ENCODE measurements around the gene FOXO6. TPM values are rescaled to one million over a fixed set of nuclear protein-coding genes. Genes with fewer than 3 reads are reported as not detected.

The FOXO6 gene
- total RNA-seq, 1 experiment from 2014 or later = 0.80 TPM

DNA sequence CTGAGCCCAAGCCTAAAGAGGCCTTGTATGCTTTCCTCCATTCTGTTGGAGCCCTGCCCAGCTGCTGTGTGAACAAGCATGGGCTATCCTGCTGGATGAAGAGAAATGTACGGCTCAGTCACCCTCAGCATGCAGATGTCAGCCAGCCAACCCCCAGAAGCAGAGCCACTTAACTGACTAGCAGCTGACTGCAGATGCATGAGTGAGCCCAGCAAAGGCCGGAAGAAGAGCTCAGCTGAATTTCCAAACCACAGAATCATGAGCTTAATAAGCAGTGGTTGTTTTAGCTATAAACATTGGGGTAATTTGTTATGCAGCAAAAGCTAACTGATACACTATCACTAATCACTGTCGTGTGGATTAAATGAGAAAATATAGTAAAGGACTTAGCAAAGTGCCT lies 39.0 kb downstream of the FOXO6 start:
- no peak for DNase-seq (ENCODE audit: low read depth)

DNA sequence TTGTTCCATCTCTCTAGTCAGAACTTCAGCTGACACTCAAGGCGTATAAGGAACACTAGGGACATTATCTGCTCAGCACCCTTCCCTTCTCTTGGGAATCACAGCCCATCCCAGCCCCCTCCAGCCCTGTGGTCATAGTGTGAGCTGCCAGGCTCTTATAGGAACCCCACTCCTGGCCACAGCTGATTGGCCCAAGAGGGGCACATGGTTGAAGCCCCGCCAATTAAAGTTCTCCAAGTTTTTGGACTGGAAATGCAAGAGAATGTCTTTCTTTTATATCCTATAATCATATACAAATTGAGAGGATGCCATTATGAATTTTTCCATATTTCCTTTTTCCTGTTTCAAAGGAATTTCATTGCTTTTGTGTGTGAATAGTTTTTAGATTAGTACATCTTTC lies 40.7 kb downstream of the FOXO6 start:
- DNase-seq (ENCODE audit: low read depth) = no peak

- peak; percentile 64 for DNase-seq (ENCODE audit: low read depth)
Measured at GRCh38 chr1:41404308-41404761, 43.1 kb downstream of the FOXO6 start.

DNA sequence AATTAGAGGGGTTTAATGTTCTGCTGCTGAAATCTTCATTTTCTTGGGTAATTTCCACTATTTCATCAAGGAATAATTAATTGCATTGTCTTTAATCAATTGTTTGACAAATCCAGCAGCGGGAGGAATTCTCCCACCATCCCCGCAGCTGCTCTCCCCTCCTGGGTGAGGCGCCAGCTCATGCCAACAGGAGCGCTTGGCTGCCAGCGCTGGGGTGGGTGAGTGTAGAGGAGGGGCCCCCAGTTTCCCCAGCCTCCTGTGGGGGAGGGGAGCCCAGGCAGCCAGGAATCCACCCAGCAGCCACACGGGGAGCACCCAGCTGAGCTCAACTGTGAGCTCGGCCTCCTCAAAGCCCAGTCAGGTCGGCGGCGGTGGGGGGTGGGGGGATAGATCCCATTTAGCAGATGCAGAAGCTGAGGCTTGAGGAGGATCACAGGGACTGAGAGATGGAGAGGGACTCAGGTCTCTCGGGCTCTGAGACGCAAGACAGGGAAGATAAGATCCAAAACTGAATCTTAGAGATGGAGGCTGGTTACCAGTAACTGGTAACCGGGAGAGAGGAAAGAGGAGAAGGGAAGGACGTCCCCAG lies 46.5 kb downstream of the FOXO6 start:
- no peak for DNase-seq (ENCODE audit: low read depth)

GRCh38 chr1:41408691-41409090 lies 47.5 kb downstream of the FOXO6 start:
- no peak for DNase-seq (ENCODE audit: low read depth)

DNA sequence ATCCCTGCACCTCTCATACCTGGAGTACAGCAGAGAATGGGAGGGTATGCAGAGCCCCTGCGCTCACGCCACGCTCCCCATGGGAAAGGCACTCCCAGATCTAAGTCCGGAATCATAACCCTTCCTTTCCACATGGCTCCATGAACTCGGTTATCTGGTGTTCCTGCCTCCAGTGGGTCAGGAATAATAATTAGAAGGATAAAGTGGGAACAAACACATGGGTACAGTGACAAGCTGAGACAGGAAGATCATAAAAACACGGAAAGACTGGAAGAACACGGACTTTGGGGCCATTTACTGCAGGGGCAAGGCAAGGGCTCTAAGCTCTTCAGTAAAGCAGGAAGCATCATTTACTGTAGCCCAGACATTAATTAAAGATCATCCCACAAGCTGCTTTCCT lies 48.6 kb downstream of the FOXO6 start:
- no peak for DNase-seq (ENCODE audit: low read depth)

DNA sequence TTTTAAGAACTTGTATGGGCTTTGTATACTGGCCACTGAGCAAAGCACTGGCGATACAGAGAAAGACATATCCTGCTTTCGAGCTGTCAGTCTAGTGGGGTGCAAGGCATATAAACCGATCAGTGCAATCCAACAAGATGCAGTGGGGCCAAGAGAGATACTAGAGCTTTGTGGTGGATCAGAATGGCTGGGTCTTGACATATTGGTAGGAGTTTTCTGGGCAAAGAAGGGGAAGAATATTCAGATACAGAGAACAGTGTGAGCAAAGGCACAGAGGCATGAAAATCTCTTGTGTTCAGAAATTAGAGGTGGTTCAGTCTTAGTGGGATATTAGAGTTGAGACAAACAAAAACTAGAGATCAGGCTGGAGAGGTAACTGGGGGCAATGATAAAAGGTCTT lies 49.2 kb downstream of the FOXO6 start:
- no peak for DNase-seq (ENCODE audit: low read depth)

DNA sequence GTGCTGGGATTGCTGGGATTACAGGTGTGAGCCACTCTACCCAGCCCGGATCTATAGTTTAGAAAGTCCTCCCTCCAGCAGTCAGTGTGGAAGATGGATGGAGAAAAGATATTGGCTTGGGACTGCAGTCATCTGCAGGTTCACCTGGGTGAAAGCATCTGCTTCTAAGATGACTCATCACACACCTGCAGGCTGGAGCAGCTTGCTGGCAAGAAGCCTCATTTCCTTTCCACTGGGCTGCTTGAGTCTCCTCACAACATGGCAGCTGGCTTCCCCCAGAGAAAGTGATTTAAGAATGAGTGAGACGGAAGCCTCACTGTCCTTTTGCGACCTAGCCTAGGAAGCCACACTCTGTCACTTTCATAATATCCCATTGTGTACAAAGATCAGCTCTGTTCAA lies 50.0 kb downstream of the FOXO6 start:
- DNase-seq (ENCODE audit: low read depth) = no peak

GRCh38 chr1:41412748-41413147 lies 51.5 kb downstream of the FOXO6 start:
- no peak for DNase-seq (ENCODE audit: low read depth)

GRCh38 chr1:41413748-41414281 lies 52.6 kb downstream of the FOXO6 start:
- DNase-seq (ENCODE audit: low read depth) = no peak

DNA sequence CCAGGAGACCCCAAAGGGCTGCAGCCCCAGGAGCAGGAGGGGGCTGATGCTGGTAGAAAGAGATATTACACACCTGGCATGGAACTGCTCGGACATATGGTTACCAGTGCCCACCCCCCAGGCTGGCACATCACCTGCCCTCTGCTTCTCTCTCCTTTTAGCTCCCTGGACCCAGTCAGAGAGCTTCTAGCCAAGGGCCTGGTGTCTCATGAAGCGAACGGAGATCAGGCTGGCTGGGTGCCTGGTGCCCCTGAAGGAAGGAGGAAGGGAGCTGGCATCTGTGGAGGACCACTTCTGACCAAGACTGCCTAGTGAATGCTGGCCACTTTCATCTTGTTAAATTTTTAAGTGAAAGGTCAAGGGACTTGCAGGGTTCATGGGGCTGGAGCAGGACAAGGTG lies 53.1 kb downstream of the FOXO6 start:
- DNase-seq (ENCODE audit: low read depth) = no peak

DNA sequence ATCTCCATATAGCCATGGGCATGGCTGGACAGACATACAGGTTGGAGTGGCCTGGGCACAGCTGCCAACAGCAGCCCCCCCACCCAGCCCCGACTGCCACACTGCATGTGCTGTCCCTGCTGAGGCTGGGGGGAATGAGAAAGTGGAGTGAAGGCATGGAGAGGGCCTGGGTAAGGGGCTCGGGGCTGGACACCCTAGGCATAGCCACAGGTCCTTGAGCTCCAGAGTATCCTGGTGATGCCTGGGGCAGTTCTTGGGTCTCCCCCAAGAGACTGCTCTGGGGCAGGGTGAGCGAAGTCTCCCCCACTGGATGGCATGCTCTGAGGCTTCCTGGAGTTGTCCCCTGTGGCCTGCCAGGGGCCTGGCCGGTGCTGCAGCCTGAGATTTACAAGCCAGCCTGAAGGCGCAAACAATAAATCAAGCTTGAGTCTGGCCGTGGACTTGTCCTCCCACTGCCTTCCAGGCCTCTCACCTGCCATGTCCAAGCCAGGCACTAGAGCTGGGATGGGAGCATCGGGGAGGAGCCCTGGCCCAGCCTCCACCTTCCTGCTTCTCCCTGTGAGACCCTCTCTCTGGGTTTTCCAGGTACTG lies 53.6 kb downstream of the FOXO6 start:
- DNase-seq (ENCODE audit: low read depth) = no peak

DNA sequence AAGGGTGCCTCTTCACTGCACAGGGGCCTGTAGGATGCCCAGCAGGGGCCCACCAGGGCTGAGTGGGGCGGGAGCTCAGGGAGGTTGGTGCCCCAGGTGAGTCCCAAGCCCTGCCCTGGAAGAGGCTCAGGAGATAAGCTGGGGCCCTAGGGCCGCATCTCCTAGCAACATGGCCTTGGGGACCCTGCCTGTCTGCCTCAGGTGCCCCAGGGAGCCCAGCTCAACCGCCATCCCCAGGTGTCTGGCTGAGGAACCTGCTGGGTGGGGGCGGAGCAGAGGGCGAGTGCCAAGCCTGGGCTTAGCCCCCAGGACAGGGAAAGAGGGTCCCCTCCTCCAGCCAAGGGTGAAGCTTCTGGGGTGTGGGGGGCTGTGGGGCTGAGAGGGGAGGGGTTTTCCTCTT lies 54.8 kb downstream of the FOXO6 start:
- DNase-seq (ENCODE audit: low read depth) = no peak

DNA sequence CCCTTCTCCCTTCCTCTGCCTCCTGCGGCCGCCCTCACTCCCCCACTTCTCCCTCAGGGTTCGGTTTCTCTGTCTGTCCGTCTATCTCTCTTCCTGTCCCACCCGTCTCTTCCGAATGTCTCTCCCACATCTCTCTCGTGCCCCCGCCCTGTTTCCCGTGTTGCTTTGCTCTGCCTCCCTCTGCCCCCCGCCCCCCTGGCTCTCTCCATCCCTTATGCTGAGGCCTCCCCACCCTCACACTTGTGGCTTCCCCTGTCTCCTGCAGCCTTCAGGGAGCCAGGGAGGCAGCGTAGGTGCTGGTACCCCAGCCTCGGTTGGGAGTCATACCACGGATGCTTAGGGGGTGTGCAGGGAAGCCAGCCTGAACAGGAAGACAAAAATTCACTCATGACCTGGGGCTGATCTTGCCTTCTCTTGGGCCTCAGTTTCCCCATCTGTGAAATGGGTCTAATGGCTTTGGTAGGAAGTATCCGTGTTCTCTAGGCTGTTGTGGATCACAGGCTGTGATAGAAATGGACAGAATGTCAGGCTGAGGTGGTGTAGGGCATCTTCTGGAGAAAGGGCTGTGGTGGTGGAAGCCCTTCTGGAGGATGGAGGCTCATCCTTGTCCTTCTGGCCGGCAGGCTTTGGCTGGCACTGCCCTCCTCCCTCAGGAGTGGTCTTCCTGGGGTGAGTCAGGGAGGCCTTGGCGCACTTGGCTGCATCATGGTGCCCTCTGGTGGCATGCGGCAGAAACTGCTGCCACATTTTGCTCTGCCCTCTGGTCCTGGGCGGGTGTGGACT lies 55.5 kb downstream of the FOXO6 start:
- peak; percentile 88 for DNase-seq (ENCODE audit: low read depth)

DNA sequence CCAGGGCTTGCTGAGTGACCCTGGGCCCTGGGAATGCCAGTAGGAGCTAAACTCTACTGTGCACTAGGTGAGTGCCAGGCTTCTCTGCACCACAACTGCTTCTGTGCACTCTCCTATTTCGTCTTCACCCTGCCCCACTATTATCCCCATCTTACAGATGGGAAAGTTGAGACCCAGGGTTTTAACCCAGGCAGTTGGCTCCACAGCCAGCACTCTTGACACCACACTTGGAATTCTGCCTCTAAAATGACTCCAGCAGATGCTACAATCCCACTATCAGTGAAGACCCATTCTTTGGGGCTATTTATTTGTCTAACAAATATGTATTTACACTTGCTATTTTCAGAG lies 56.1 kb downstream of the FOXO6 start:
- DNase-seq (ENCODE audit: low read depth) = no peak

DNA sequence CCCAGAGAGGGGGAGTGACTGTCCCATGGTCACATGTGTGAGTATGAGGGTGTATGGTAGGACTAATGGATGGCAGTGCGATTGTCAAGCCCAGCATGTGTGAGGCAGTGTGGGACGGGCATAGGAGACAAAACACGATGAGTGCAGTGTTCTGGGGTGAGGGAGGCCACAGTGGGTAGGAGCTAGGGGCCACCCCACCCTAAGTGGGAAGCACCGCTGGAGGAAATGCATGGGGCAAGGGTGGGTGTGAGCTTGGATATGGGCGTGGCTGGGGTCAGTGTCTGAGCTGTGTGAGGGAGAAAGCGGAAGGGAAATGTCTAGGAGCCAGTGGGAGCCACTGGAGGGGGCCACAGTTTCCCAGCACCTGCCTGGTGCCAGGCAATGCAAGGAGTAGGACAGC lies 56.5 kb downstream of the FOXO6 start:
- DNase-seq (ENCODE audit: low read depth) = no peak

DNA sequence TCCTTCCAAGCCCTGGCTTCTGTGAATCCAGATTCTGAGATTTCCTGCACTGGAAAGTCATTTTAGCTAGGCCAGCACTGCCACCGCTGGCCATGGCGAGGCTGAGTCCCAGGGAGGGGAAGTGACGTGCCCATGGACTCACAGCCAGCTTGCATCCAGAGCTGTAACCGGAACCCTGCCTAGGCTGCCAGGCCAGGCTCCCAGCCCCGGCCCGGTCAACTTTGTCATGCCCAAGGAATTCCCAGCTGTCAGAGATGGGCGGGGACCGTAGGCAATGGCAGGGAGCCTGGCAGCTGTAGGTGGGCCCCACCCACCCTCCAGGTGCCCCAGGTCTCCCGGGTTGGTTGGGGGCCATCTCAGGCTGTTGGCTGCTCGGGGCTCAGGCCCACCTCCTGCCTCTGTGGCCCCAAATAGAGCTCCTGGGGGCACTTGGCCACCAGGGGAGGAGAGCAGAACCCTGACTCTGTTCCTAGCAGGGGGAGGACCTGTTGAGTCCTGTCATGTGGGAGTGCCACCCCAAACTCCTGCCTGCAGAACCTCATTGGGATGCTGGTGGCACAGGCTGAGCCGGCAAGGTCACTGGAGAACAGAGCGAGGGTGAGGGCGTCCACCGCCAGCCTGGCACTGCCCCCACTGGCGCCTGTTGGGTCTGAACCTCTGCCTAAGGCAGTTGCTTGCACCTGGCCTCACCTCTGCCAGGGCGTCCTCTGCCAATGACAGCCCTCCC lies 57.8 kb downstream of the FOXO6 start:
- peak; percentile 94 for DNase-seq (ENCODE audit: low read depth)

GRCh38 chr1:41419584-41420295 lies 58.5 kb downstream of the FOXO6 start:
- DNase-seq (ENCODE audit: low read depth) = no peak

DNA sequence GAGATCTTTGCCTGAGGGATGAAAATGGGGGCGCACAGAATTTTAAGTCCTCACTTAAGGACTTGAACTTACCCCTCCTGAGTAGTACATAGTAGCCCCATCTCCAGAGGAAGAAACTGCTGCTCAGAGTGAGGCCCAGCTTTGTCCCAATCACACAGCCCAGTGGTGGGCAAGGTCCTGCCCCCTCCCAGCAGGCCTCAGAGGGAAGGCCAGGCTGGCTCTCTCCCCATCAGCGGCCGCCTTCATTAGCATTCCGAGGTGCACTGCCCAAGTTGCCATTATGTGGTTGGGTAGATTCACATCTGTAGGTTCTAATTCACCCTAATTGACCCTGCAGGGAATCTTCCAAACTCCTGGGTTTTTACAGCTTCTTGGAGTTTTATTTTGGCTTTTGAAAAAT lies 59.1 kb downstream of the FOXO6 start:
- DNase-seq (ENCODE audit: low read depth) = no peak

DNA sequence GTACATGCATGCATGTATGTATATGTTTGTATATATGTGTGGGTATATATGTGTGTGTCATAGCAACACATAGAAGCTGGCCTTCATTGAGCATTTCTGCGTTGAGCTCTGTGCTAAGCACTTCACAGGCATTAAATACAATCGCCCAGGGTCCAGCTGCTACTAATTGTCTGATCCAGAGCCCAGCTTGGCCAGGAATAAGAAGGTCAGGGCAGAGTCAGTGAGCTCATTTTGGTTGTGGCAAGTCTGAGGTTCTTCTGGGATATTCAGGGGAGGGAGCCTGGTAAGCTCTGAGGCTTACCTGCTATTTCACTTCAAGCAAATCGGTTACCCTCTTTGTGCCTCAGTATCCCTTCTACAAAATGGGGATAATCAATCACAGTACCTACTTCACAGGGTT lies 59.6 kb downstream of the FOXO6 start:
- DNase-seq (ENCODE audit: low read depth) = no peak

DNA sequence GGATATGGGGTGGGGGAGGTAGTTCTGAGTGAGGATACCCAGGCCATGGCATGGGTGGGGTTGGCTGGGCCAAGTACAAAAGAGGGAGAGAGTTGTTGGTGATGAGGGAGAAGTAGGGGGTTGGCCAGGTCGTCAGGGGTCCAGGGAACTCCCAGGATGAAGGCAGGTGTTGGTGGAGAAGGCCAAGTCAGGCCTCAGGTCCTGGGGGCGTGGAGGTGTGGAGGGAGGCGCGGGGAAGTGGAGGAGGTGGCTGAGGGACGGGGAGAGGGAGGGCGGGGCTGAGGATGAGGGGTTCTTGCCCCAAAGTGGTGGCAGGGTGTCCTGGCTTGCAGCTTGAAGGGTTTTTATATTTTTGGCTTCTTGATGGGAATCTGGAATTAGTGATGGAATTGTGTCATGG lies 61.1 kb downstream of the FOXO6 start:
- DNase-seq (ENCODE audit: low read depth) = no peak

Data from Daoy (cell line).